T-cell (primary cell): ENCODE results near the gene FIBP. TPM values are rescaled to one million over a fixed set of nuclear protein-coding genes. Genes with fewer than 3 reads are reported as not detected.

Source experiments
- ATAC-seq, 4 experiments: fragments of 200-7000 bp in 3 of 4; fragments of 150-1000 bp in 1 of 4; cut with Tn5 transposase; replicated peaks in 1 of 4; 1 replicate in 3 of 4; 2 replicates in 1 of 4; pipeline ENCODE4 v1.10.0; 2021; ENCODE audit warnings: moderate library complexity in 3 of 4, mild to moderate bottlenecking in 2 of 4, moderate number of reproducible peaks in 1 of 4
- CTCF ChIA-PET, 2 donors: fragments of 300-600 bp; sonication (Branson Sonifier 250); formaldehyde crosslinking; loops; one replicate each; lab custom pipeline; 2022; ENCODE audit warnings: antibody characterized with exemption in 2 of 2; lab: Charles Lee
- POLR2A ChIA-PET, 2 donors: fragments of 300-600 bp; sonication (Branson Sonifier 250); formaldehyde crosslinking; loops; one replicate each; lab custom pipeline; 2022; ENCODE audit warnings: antibody characterized with exemption in 2 of 2; lab: Charles Lee
- DNase-seq, 35 experiments: peaks; one replicate each; pipeline versions ENCODE4 v3.0.0 to v3.0.0-alpha.2; 2013 to 2023
- H3K27ac ChIP-seq: one replicate; pipeline ENCODE4 v1.5.1; 2013; ENCODE audit warnings: low read length
- H3K27me3 ChIP-seq, 2 experiments: replicated peaks in 1 of 2; 1 replicate in 1 of 2; 2 replicates in 1 of 2; pipeline versions ENCODE4 v1.6.1 to v1.7.0; 2013; ENCODE audit warnings: low read length in 1 of 2, mixed read lengths in 1 of 2; ENCODE audit not compliant: control insufficient read depth in 2 of 2, insufficient read depth in 2 of 2; ENCODE audit errors: extremely low read depth in 1 of 2
- H3K36me3 ChIP-seq, 2 donors: 1 replicate in 1 of 2; 2 replicates in 1 of 2; pipeline versions ENCODE4 v1.6.1 to v1.7.0; 2013; ENCODE audit warnings: low read length in 1 of 2; ENCODE audit not compliant: control insufficient read depth in 2 of 2, insufficient read depth in 1 of 2; ENCODE audit errors: extremely low read depth in 1 of 2
- H3K4me1 ChIP-seq, 2 experiments: 1 replicate in 1 of 2; 2 replicates in 1 of 2; pipeline versions ENCODE4 v1.6.1 to v1.7.0; 2013; ENCODE audit warnings: low read length in 2 of 2, mixed read lengths in 1 of 2; ENCODE audit not compliant: insufficient read depth in 2 of 2, control insufficient read depth in 1 of 2; ENCODE audit errors: extremely low read depth in 1 of 2
- H3K4me3 ChIP-seq, 2 donors: 1 replicate in 1 of 2; 2 replicates in 1 of 2; pipeline versions ENCODE4 v1.5.1 to v1.7.0; 2013; ENCODE audit warnings: mild to moderate bottlenecking in 2 of 2, low read length in 1 of 2, moderate library complexity in 1 of 2; ENCODE audit not compliant: control insufficient read depth in 1 of 2; ENCODE audit errors: extremely low read depth in 1 of 2
- H3K9me3 ChIP-seq: 2 replicates; pipeline ENCODE4 v1.7.0; 2013
- H3K27ac Mint-ChIP-seq, 2 donors: one replicate each; pipeline ENCODE4 v1.8.0; 2020 to 2021; ENCODE audit warnings: mild to moderate bottlenecking in 2 of 2, mixed read lengths in 2 of 2
- H3K27me3 Mint-ChIP-seq, 2 donors: one replicate each; pipeline ENCODE4 v1.8.0; 2021 to 2022; ENCODE audit warnings: mixed read lengths in 2 of 2
- H3K36me3 Mint-ChIP-seq: one replicate; pipeline ENCODE4 v1.8.0; 2021; ENCODE audit warnings: mixed read lengths
- H3K4me1 Mint-ChIP-seq, 3 donors: one replicate each; pipeline ENCODE4 v1.8.0; 2020 to 2022; ENCODE audit warnings: mixed read lengths in 3 of 3, mild to moderate bottlenecking in 1 of 3
- H3K4me3 Mint-ChIP-seq, 3 donors: one replicate each; pipeline ENCODE4 v1.8.0; 2020 to 2022; ENCODE audit warnings: mild to moderate bottlenecking in 3 of 3, mixed read lengths in 3 of 3, moderate library complexity in 3 of 3
- H3K9me3 Mint-ChIP-seq, 3 donors: one replicate each; pipeline ENCODE4 v1.8.0; 2020 to 2022; ENCODE audit warnings: mixed read lengths in 3 of 3
- WGBS: methylation state at CpG from one replicate; pipeline ENCODE4 v1.1.5; 2013; ENCODE audit warnings: missing lambda C conversion rate; ENCODE audit not compliant: insufficient coverage; 5-methylcytosine and 5-hydroxymethylcytosine counted together
- total RNA-seq, 35 experiments: library from RNA in 6 of 35; stranded (reverse) in 6 of 35; fragments of 120-200 nt in 1 of 35; gene quantifications; one replicate each; pipeline versions ENCODE4 v1.2.1 to v1.2.4 and lab custom pipeline; 2013 to 2026

The FIBP gene
- total RNA-seq, 5 donors from 2014 or later (not counting 1 experiment from before 2014, with no cell fraction given), result 30.2 to 47.1 (median 39.2) TPM

GRCh38 chr11:65859812-65860277 is 28.4 kb downstream of the FIBP start:
- Histone ChIP-seq H3K9me3 (no peaks in the 10 kb centered on the region), H3K4me3 (peak overlapping the region; percentile 90 to 93), H3K4me1 (peaks cover 22 to 72% of the 10 kb centered on the region in 2 experiments), H3K27me3 (no peaks in the 10 kb centered on the region), H3K27ac (peak overlapping the region; percentile 83), H3K36me3 (peaks cover 17 to 50% of the 10 kb centered on the region in 2 donors)
- Mint-ChIP-seq H3K4me3 (peak overlapping the region; percentile 92 to 97 (median 97)), H3K27me3 (no peaks in the 10 kb centered on the region), H3K9me3 (no peaks in the 10 kb centered on the region), H3K4me1 (peaks cover 43 to 53% (median 50%) of the 10 kb centered on the region in 3 donors), H3K27ac (peak overlapping the region; percentile 95 to 97), H3K36me3 (peaks cover 29% of the 10 kb centered on the region)
- POLR2A ChIA-PET, result interaction anchor here (0.6 to 2.6 kb wide), 5 partner anchors 10 to 359 kb away, joined by 3 to 20 read pairs (median 6); partner anchors contain the start of genes CCDC85B (in 1 of the 2), FIBP (in 1 of the 2) and PCNX3 (in 1 of the 2)
- DNase-seq, result peak in 7 of 35 experiments; percentile 14 to 48 (median 16)
- peak in 2 of 4 experiments; percentile 0 to 4 for ATAC-seq
- WGBS, result 0% methylated on average over 16 of the region's 16 CpGs
- CTCF ChIA-PET, result interaction anchor here (0.5 to 3.6 kb wide), 29 partner anchors 9 to 526 kb away, joined by 3 to 167 read pairs (median 5); partner anchors contain the start of genes AP5B1 (in 1 of the 2), BANF1 (in 1 of the 2), C11orf68 (in 1 of the 2) and CCDC85B (in 1 of the 2)

- H3K27ac ChIP-seq, result peak overlapping the region; percentile 83
- peaks cover 22 to 78% of the 10 kb centered on the region in 2 experiments for H3K4me1 ChIP-seq
- ChIA-PET POLR2A (interaction anchor here (0.6 to 2.6 kb wide), 5 partner anchors 10 to 359 kb away, joined by 3 to 20 read pairs (median 6); partner anchors contain the start of genes CCDC85B (in 1 of the 2) and PCNX3 (in 1 of the 2)), CTCF (interaction anchor here (0.5 to 3.6 kb wide), 27 partner anchors 9 to 526 kb away, joined by 3 to 167 read pairs (median 5); partner anchors contain the start of genes AP5B1 (in 1 of the 2), BANF1 (in 1 of the 2), C11orf68 (in 1 of the 2) and CCDC85B (in 1 of the 2))
- H3K27ac Mint-ChIP-seq, result peak overlapping the region; percentile 95 to 97
- H3K4me1 Mint-ChIP-seq, result peaks cover 49 to 58% (median 56%) of the 10 kb centered on the region in 3 donors
- H3K27me3 ChIP-seq, result no peaks in the 10 kb centered on the region
- H3K4me3 ChIP-seq, result peak overlapping the region; percentile 90 to 93
- H3K4me3 Mint-ChIP-seq, result peak overlapping the region; percentile 92 to 97 (median 97)
- H3K36me3 Mint-ChIP-seq, result peaks cover 35% of the 10 kb centered on the region
- peak; percentile 89 to 98 (median 95) for DNase-seq
- H3K27me3 Mint-ChIP-seq, result no peaks in the 10 kb centered on the region
- under 1% methylated on average over 45 of the region's 46 CpGs for WGBS
- H3K9me3 Mint-ChIP-seq, result no peaks in the 10 kb centered on the region
- peak; percentile 59 to 64 (median 62) for ATAC-seq
- H3K36me3 ChIP-seq, result peaks cover 19 to 50% of the 10 kb centered on the region in 2 donors
- H3K9me3 ChIP-seq, result no peaks in the 10 kb centered on the region
Measured at GRCh38 chr11:65859095-65859811, 29.0 kb downstream of the FIBP start.

DNA sequence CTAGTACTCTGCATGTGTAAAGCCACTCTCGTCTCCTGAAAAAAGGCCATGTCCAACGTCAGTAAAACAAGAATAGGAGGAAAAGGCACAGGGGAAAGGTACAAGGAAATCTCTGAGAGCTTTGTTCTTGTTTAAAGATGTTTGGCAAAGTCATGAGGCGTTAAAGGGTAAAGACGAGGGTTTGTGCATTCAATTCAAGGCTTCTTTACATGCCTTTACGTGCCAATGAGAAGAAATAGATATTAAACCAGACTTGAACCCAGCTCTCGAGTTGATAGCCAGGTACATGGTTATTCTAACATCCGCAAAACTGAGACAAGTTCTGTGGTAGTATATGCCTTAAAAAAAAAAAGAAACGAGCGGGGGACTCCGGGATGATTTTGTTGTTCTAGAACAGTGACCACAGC is 29.6 kb downstream of the FIBP start:
- whole genome bisulfite sequencing, result 2% methylated on average over 3 of the region's 10 CpGs
- Mint-ChIP-seq H3K4me3 (peak overlapping the region; percentile 92 to 97 (median 97)), H3K4me1 (peaks cover 55 to 64% (median 62%) of the 10 kb centered on the region in 3 donors), H3K36me3 (peaks cover 37% of the 10 kb centered on the region), H3K9me3 (no peaks in the 10 kb centered on the region), H3K27me3 (no peaks in the 10 kb centered on the region), H3K27ac (peak overlapping the region; percentile 95 to 97)
- Histone ChIP-seq H3K4me1 (peaks cover 22 to 83% of the 10 kb centered on the region in 2 experiments), H3K27me3 (no peaks in the 10 kb centered on the region), H3K36me3 (peaks cover 14 to 50% of the 10 kb centered on the region in 2 donors), H3K4me3 (peak overlapping the region; percentile 90 to 93), H3K27ac (peak overlapping the region; percentile 83), H3K9me3 (no peaks in the 10 kb centered on the region)
- ChIA-PET POLR2A (interaction anchor here (0.6 to 2.6 kb wide), 8 partner anchors 11 to 493 kb away, joined by 3 to 20 read pairs (median 6); partner anchors contain the start of genes CCDC85B (in 1 of the 2) and PCNX3 (in 1 of the 2)), CTCF (interaction anchor here in 1 of 2 donors (0.6 to 3.6 kb wide), 5 partner anchors 11 to 248 kb away, joined by 3 to 167 read pairs (median 4); partner anchors contain the start of genes CCDC85B, FIBP and PCNX3)
- no peak for DNase-seq
- ATAC-seq, result no peak

DNA sequence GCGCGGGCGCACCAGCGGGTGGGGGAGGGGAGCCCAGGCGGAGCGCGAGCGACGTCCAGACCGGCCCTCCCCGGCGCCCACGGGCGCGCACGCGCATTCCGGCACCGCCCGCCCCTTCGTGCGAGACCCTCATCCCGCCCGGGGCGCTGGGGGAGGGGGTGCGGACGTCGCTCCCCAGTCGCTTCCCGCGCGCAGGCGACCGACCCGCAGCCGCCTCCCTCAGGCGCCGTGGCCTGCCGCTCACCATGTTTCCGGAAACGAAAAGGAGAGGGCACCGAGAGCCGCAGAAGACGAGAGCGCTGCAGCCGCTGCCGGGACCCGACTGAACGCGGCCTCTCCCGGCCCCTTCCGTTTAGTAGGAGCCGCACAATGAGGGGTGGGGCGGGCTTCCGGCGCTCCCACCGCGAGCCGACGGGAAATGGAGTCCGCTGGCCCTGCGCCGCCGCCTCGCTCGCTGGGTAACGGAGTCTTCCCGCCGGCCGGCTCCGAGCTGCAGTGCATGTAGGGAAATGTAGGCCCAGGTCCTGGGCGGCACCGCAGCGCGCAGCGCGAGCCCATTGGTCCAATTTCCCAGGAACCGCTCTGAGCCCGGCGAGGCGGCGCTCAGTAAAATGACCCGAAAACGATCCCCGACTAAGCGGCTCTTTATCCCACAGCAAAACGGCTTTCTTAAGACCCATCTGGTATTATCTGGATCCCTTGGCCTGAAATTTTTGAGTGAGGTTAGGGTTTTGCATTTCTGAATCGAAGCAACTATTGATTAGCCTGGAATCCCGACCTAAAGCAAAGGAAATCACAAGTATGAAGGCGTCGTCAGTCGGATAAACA is 30.2 kb downstream of the FIBP start, which contains the start of gene CFL1:
Gene CFL1, minus strand, starts transcription at position 328 of the 828 bp plus-strand sequence. Its CDS starts 81 bp downstream, at position 247.
- under 1% methylated on average over 80 of the region's 92 CpGs for WGBS
- ChIA-PET CTCF (interaction anchor here in 1 of 2 donors (0.6 to 3.6 kb wide), 4 partner anchors 26 to 249 kb away, joined by 3 to 167 read pairs (median 8); partner anchors contain the start of genes CCDC85B, FIBP and PCNX3), POLR2A (interaction anchor here (0.6 to 2.6 kb wide), 6 partner anchors 29 to 492 kb away, joined by 3 to 20 read pairs (median 6); partner anchors contain the start of gene CCDC85B (in 1 of the 2))
- H3K36me3 Mint-ChIP-seq, result peaks cover 44% of the 10 kb centered on the region
- peaks cover 11 to 50% of the 10 kb centered on the region in 2 donors for H3K36me3 ChIP-seq
- no peaks in the 10 kb centered on the region for H3K9me3 Mint-ChIP-seq
- H3K4me3 Mint-ChIP-seq, result peak within 1 kb of the TSS; percentile 92 to 97 (median 97)
- DNase-seq (peak; percentile 91 to 98 (median 96)), ATAC-seq (peak; percentile 64 to 69 (median 67))
- no peaks in the 10 kb centered on the region for H3K27me3 Mint-ChIP-seq
- H3K4me3 ChIP-seq, result peak within 1 kb of the TSS; percentile 90 to 93
- no peaks in the 10 kb centered on the region for H3K9me3 ChIP-seq
- peak within 1 kb of the TSS; percentile 95 to 97 for H3K27ac Mint-ChIP-seq
- H3K27ac ChIP-seq, result peak within 1 kb of the TSS; percentile 83
- H3K27me3 ChIP-seq, result no peaks in the 10 kb centered on the region
- H3K4me1 Mint-ChIP-seq, result peaks cover 59 to 67% (median 67%) of the 10 kb centered on the region in 3 donors
- H3K4me1 ChIP-seq, result peaks cover 22 to 85% of the 10 kb centered on the region in 2 experiments

DNA sequence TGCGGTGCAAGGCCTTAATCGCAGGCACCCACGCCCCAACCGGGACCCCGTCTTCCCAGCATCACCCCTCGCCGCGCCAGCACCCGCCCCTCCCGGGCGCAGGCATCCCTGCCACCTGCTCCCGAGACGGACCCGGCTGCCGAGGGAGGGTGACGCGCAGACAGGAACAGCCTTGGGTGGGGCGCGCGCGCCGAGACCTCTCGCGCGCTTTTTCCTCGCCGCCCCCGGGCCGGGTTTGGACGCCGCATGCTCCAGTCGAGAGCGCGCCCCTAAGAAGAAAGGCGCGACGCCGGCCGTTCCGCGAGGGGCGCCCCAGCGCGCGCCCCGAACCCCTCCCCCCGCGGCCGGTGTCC is 30.8 kb downstream of the FIBP start:
- peak; percentile 32 to 76 (median 60) for DNase-seq
- Mint-ChIP-seq H3K4me1 (peaks cover 59 to 64% (median 62%) of the 10 kb centered on the region in 3 donors), H3K9me3 (no peaks in the 10 kb centered on the region), H3K27ac (no peak overlapping the region), H3K27me3 (no peaks in the 10 kb centered on the region), H3K36me3 (peaks cover 38% of the 10 kb centered on the region), H3K4me3 (peak overlapping the region; percentile 84 to 97 (median 86))
- CTCF ChIA-PET, result no interaction called here
- Histone ChIP-seq H3K4me1 (peaks cover 22 to 80% of the 10 kb centered on the region in 2 experiments), H3K27me3 (no peaks in the 10 kb centered on the region), H3K36me3 (peaks cover 11 to 50% of the 10 kb centered on the region in 2 donors), H3K9me3 (no peaks in the 10 kb centered on the region), H3K4me3 (peak overlapping the region; percentile 90 to 93), H3K27ac (peak overlapping the region; percentile 25)
- under 1% methylated on average over 45 of the region's 49 CpGs for WGBS
- POLR2A ChIA-PET, result no interaction called here
- peak; percentile 4 to 17 (median 10) for ATAC-seq
